DOHH2 (cell line): ENCODE results near the gene STPG2.

Experiments
- H3F3A ChIP-seq: fragments of 200-600 bp; sonication (generic), shearing (Covaris generic); 2 replicates; pipeline ENCODE4 v1.6.0; 2016; ENCODE audit warnings: antibody characterized with exemption, mild to moderate bottlenecking; ENCODE audit not compliant: control insufficient read depth, insufficient read depth
- H3K27ac ChIP-seq: fragments of 200-600 bp; sonication (generic); 2 replicates; pipeline ENCODE4 v1.5.1; 2014; ENCODE audit warnings: low read depth, mild to moderate bottlenecking, low read length, moderate library complexity
- H3K27me3 ChIP-seq: fragments of 200-600 bp; sonication (generic); 2 replicates; pipeline ENCODE4 v1.6.1; 2014; ENCODE audit warnings: mild to moderate bottlenecking, low read length, mixed read lengths; ENCODE audit not compliant: control insufficient read depth
- H3K36me3 ChIP-seq: fragments of 200-600 bp; sonication (generic); 2 replicates; pipeline ENCODE4 v1.6.1; 2014; ENCODE audit warnings: mild to moderate bottlenecking, low read length, moderate library complexity, mixed read lengths; ENCODE audit not compliant: control insufficient read depth
- H3K4me1 ChIP-seq: fragments of 200-600 bp; sonication (generic); 2 replicates; pipeline ENCODE4 v1.6.1; 2014; ENCODE audit warnings: mild to moderate bottlenecking, low read length, mixed read lengths; ENCODE audit not compliant: control insufficient read depth
- H3K4me2 ChIP-seq: fragments of 200-600 bp; sonication (generic); 2 replicates; pipeline ENCODE4 v1.6.0; 2014; ENCODE audit warnings: mild to moderate bottlenecking, low read length, moderate library complexity
- H3K4me3 ChIP-seq: fragments of 200-600 bp; sonication (generic); 2 replicates; pipeline ENCODE4 v1.5.1; 2014; ENCODE audit warnings: mild to moderate bottlenecking, low read length, mixed read lengths
- H3K79me2 ChIP-seq: fragments of 200-600 bp; sonication (generic); 2 replicates; pipeline ENCODE4 v1.6.1; 2014; ENCODE audit warnings: mild to moderate bottlenecking, low read length, mixed read lengths; ENCODE audit not compliant: control insufficient read depth
- H3K9me2 ChIP-seq: fragments of 200-600 bp; sonication (generic); replicated peaks from 2 replicates; pipeline ENCODE4 v1.6.1; 2014; ENCODE audit warnings: mild to moderate bottlenecking, low read length, mixed read lengths; ENCODE audit not compliant: control insufficient read depth
- H3K9me3 ChIP-seq: fragments of 200-600 bp; sonication (generic); 2 replicates; pipeline ENCODE4 v1.6.1; 2014; ENCODE audit warnings: antibody characterized with exemption, low read length, mixed read lengths; ENCODE audit not compliant: control insufficient read depth, insufficient read depth
- H4K20me1 ChIP-seq: fragments of 200-600 bp; sonication (generic); 2 replicates; pipeline ENCODE4 v1.6.0; 2014; ENCODE audit warnings: low read depth, mild to moderate bottlenecking, antibody characterized with exemption, low read length, moderate library complexity; ENCODE audit not compliant: control insufficient read depth, insufficient read depth
- EZH2phosphoT487 ChIP-seq: fragments of 200-600 bp; sonication (generic); IDR thresholded peaks from 2 replicates; pipeline ENCODE4 v1.6.1; 2017; ENCODE audit warnings: borderline replicate concordance, mild to moderate bottlenecking, antibody characterized with exemption, low read length, moderate library complexity, mixed read lengths
- TF ChIP-seq, protein P1 (sequence below): fragments of 200-600 bp; sonication (generic); IDR thresholded peaks from one replicate; pipeline ENCODE4 v1.5.1; 2014; ENCODE audit warnings: antibody characterized with exemption, mild to moderate bottlenecking, low read depth, low read length; ENCODE audit not compliant: poor library complexity, severe bottlenecking

STPG2 gene

DNA sequence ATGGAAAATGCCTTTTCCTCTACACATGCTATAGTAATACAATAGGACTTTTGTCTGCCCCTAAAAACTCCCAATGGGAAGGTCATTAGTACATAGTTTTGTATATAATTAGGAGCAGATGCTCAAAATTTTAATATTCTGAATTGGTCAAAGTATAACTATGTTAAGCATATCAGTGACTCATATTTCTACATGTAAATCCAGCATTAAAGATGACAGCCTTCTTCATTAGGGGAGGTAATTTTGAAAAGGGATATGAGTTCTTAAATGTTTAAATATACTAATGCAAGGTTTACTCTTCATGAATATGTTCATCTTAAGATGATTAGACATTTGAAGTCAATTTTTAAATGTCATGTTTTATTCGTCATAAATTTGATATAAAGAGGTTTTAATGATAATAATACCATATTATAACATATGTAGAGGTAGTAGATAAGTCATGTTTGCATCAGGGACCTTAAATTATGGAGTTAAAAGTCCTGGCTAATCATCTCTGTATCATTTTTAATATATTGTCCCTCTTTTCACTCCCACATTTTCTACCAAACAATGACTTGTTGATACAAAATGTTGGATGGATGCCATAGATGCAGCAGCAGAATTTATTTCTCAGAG lies 218.8 kb downstream of the STPG2 start:
- no peaks in the 10 kb centered on the region for H4K20me1 ChIP-seq
- no peak overlapping the region for H3K4me3 ChIP-seq
- H3K27ac ChIP-seq = no peak overlapping the region
- H3K4me1 ChIP-seq = no peaks in the 10 kb centered on the region
- no peaks in the 10 kb centered on the region for H3K9me2 ChIP-seq
- H3K27me3 ChIP-seq = no peaks in the 10 kb centered on the region
- no peak overlapping the region for H3K4me2 ChIP-seq
- no peaks in the 10 kb centered on the region for H3K36me3 ChIP-seq
- no peak for TF ChIP-seq EZH2phosphoT487
- TF ChIP-seq, protein P1, sequence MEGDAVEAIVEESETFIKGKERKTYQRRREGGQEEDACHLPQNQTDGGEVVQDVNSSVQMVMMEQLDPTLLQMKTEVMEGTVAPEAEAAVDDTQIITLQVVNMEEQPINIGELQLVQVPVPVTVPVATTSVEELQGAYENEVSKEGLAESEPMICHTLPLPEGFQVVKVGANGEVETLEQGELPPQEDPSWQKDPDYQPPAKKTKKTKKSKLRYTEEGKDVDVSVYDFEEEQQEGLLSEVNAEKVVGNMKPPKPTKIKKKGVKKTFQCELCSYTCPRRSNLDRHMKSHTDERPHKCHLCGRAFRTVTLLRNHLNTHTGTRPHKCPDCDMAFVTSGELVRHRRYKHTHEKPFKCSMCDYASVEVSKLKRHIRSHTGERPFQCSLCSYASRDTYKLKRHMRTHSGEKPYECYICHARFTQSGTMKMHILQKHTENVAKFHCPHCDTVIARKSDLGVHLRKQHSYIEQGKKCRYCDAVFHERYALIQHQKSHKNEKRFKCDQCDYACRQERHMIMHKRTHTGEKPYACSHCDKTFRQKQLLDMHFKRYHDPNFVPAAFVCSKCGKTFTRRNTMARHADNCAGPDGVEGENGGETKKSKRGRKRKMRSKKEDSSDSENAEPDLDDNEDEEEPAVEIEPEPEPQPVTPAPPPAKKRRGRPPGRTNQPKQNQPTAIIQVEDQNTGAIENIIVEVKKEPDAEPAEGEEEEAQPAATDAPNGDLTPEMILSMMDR = no peak
- no peaks in the 10 kb centered on the region for H3K9me3 ChIP-seq
- H3F3A ChIP-seq = no peaks in the 10 kb centered on the region
- no peaks in the 10 kb centered on the region for H3K79me2 ChIP-seq

DNA sequence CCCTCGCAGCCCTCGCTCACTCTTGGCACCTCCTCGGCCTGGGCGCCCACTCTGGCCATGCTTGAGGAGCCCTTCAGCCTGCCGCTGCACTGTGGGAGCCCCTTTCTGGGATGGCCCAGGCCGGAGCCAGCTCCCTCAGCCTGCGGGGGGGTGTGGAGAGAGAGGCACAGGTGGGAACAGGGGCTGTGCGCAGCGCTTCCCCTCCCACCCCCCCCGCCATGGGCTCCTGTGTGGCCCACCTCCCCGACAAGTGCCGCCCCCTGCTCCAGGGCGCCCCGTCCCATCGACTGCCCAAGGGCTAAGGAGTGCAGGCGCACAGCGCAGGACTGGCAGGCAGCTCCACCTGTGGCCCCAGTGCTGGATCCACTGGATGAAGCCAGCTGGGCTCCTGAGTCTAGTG lies 220.2 kb downstream of the STPG2 start:
- H3K36me3 ChIP-seq = no peaks in the 10 kb centered on the region
- no peaks in the 10 kb centered on the region for H3K4me1 ChIP-seq
- H3K9me3 ChIP-seq = no peaks in the 10 kb centered on the region
- H3K9me2 ChIP-seq = no peaks in the 10 kb centered on the region
- no peak overlapping the region for H3K27ac ChIP-seq
- TF ChIP-seq, protein P1 = no peak
- TF ChIP-seq EZH2phosphoT487 = no peak
- H3F3A ChIP-seq = no peaks in the 10 kb centered on the region
- H3K27me3 ChIP-seq = no peaks in the 10 kb centered on the region
- no peak overlapping the region for H3K4me3 ChIP-seq
- no peaks in the 10 kb centered on the region for H3K79me2 ChIP-seq
- no peaks in the 10 kb centered on the region for H4K20me1 ChIP-seq
- no peak overlapping the region for H3K4me2 ChIP-seq

DNA sequence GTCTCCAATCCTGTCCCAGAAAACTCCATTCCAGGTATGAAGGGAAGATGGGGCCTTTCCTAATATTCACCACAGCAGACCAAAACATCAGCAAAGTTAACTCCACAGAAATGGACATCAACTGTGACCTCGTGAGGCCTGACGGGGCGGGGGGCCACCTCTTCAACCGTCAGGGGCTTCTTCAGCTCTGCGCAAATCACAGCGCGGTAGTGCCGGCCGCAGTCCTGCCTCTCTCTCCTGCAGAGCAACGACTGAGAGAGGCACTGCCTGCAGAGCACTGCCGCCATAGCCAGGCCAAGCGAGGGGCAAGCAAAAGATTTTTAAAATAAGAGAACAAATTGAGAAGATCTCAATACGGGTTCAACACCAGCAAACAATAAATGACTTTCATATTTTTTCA lies 226.2 kb downstream of the STPG2 start:
- Histone ChIP-seq H3K4me1 (no peaks in the 10 kb centered on the region), H3K9me3 (no peaks in the 10 kb centered on the region), H3K9me2 (no peaks in the 10 kb centered on the region), H3K27ac (no peak overlapping the region), H4K20me1 (no peaks in the 10 kb centered on the region), H3K4me3 (no peak overlapping the region), H3K4me2 (no peak overlapping the region), H3F3A (no peaks in the 10 kb centered on the region), H3K36me3 (no peaks in the 10 kb centered on the region), H3K79me2 (no peaks in the 10 kb centered on the region), H3K27me3 (no peaks in the 10 kb centered on the region)
- TF ChIP-seq, protein P1 = no peak
- TF ChIP-seq EZH2phosphoT487 = no peak

DNA sequence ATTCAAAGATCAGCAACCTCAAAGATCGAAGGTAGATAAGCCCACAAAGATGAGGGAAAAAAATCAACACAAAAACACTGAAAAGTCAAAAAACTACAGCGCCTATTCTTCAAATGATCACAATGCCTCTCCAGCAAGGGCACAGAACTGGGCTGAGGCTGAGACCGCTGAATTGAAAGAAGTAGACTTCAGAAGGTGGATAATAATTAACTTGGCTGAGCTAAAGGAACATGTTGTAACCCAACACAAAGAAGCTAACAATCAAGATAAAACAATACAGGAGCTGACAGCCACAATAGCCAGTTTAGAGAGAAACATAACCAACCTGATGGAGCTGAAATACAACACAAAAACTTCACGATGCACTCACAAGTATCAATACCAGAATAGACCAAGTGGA lies 231.1 kb downstream of the STPG2 start:
- no peak overlapping the region for H3K4me3 ChIP-seq
- H3K9me3 ChIP-seq = no peaks in the 10 kb centered on the region
- TF ChIP-seq EZH2phosphoT487 = no peak
- TF ChIP-seq, protein P1 = no peak
- H3K27me3 ChIP-seq = no peaks in the 10 kb centered on the region
- no peak overlapping the region for H3K4me2 ChIP-seq
- H3F3A ChIP-seq = no peaks in the 10 kb centered on the region
- no peaks in the 10 kb centered on the region for H3K79me2 ChIP-seq
- no peaks in the 10 kb centered on the region for H4K20me1 ChIP-seq
- no peaks in the 10 kb centered on the region for H3K36me3 ChIP-seq
- H3K9me2 ChIP-seq = no peaks in the 10 kb centered on the region
- no peak overlapping the region for H3K27ac ChIP-seq
- no peaks in the 10 kb centered on the region for H3K4me1 ChIP-seq
